GM18868 (cell line): ENCODE results near the gene FILIP1L.
A peak's percentile ranks its signal among the peaks of the same experiment; 100 is the strongest.

ENCODE experiments used
- ATAC-seq: cut with Tn5 transposase; IDR thresholded peaks from one replicate; pipeline ENCODE4 v1.9.1; 2021; ENCODE audit warnings: mild to moderate bottlenecking, moderate library complexity; ENCODE audit not compliant: unreplicated experiment

Gene FILIP1L

DNA sequence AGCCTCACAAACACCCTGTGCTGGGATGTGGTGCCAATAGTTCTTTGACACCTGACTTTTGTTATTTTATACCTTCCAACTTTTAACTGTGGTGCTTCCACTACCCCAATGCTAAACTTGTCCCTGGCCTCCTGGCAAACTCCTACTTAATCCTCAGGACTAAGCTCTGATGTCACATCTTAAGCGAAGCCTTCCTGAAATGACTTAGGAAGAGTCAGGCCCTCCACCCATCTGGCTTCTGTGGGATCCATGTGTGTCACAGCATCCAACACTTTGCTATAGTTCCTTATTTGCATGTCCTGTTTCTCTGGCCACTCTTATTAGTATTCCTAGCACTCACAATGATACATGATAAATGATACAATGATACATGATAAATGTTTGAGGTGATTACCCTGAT lies 133.2 kb downstream of the FILIP1L start:
- ATAC-seq, result no peak

DNA sequence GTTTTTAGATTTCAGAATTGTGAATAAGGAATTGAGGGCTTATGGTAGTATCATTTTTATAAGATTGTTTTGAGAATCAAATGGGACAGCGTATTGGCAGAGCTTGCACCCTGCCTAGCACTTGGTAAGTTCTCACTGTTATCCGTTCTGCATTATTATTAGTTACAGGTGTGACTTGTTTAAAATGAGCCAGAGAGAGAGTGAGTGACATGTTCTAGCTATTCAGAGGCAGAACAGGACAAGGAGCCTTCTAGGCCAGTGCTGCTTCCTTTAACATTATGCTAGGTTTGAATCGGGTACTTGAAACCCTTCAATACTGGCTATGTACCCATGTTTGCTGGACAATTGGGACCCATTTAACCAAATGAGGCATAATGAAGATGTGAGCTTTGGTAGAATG lies 133.7 kb downstream of the FILIP1L start:
- ATAC-seq, result no peak

DNA sequence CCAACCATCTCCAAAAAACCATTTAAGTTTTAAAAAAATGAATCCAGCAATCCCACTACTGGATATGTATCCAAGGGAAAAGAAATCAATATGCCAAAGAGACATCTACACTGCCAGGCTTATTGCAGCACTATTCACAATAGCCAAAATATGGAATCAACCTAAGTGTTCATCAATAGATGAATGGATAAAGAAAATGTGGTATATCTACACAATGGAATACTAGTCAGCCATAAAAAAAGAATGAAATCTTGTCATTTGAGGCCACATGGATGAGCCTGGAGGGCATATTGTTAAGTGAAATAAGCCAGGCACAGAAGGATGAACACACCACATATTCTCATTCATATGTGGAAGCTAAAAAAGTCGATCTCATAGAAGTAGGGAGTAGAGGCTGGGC lies 136.1 kb downstream of the FILIP1L start:
- ATAC-seq, result no peak

DNA sequence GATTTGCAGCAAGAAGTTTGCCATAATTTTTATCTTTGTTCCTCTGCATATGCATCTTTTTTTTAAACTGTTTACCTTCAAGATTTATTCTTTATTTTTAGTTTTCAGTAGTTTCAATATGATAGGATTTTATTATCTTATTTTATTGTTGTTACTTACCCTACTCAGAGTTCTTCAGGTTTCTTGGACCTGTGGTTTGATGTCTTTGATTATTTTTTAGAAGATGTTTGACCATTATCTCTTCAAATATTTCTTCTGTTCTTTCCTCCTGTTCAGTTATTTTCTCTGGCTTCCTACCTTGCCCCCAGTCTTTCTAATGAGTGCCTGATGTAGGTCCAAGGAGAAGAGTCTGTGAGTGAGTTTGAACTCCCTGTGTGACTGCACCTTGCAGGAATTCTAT lies 137.7 kb downstream of the FILIP1L start:
- ATAC-seq, result no peak

DNA sequence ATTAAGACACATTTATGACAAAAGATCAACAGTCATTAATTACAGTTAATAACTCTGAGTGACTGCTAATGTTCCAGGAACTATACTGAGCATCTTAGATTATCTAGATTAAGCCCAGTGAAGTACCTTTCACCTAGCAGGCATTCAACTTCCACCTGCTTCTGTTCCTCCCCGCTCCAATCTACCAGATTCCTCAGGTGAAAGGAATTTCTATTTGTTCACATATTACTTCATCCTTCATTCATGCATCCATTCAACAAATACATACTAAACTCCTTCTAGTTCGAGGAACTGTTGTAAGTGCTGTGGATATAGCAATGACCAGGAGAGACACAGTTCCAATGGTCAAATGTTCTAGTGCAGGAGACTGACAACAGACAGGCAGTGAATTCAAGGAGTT lies 139.3 kb downstream of the FILIP1L start:
- ATAC-seq, result no peak

DNA sequence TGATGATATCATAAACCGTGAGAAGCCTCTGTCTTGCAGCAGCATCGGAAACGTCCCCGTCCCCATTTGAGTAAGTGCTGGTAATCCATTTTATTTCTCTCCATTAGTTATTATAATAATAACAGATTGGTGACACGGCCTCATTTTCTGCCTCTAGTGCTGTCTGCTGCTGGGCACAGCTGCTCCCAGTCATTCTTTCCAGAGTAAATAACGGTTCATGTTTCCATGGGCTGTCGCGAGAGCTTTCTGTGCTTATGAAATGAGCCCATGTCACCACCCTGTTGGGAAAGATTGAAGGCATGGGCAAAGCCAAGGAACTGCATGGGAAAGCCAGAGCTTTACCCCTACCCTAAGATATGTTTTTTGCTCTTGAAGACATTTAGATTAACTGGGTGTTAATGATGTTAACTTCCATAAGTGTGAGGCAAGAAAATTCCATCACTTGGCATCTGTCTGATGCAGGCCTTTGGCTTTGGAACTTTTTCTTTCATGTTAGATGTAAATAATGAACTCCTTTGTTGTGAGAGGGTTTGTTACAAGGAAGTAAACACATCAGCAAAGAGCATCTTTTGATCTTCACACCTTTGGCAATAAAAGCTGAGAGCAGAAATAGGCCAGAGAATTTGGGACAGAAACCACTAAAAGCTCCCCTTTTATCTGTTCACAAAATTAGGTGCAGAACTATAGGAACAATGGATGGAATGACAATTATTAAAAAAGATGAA lies 141.8 kb downstream of the FILIP1L start:
- no peak for ATAC-seq

DNA sequence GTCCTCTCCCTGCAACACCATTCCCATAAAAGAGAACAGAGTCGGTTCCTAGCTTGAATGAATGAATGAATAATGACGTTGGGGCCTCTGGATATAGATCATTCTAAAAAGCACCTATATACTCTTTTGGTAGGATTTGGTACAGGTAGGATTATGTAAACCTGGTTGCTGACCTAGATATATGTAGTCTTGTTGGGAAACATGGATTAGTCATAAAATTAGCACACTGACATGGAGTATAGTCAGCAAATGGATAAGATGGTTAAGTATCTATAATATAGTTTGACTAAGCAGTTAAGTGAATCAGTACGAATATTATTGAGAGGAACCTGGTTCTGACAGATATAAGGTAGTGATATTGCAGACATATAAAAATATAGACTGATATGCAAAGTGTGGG lies 142.5 kb downstream of the FILIP1L start:
- ATAC-seq, result no peak

DNA sequence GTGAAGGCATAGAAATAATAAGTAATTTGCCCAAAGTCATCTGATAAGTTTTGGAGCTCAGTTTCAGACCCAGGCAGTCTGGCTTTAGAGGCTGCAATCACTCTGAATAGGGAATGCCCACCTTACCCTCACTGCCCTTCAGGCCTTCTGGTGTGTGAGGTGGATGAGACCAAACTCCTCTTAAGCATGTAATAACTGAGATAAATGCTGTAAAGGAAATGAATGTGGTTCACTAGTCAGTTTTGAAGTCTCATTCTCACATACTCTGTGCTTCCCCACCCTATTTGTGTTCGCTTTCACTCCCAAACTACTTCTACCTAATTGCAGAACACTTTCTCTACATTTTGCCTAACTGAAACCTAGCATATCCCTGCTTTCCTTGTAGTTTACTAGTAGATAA lies 144.1 kb downstream of the FILIP1L start:
- peak; percentile 99 for ATAC-seq

DNA sequence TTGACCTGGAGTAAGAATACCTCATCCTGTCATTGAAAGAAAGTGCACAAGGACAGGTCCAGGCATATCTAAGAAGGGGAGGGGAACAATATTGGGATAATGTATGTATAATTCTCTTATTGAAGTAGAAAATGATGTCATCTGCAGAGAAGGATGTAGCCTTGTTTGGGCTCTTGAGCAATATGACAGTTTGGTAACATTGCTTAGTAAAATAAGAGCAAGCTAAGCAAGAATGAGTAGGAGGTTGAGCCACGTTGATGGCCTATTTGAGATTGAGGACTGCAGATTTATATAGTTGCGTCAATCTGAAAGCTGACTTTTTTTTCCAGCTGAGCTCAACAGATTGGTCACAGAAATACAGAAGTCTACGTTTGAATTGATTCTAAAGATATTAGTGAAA lies 145.2 kb downstream of the FILIP1L start:
- ATAC-seq, result no peak

DNA sequence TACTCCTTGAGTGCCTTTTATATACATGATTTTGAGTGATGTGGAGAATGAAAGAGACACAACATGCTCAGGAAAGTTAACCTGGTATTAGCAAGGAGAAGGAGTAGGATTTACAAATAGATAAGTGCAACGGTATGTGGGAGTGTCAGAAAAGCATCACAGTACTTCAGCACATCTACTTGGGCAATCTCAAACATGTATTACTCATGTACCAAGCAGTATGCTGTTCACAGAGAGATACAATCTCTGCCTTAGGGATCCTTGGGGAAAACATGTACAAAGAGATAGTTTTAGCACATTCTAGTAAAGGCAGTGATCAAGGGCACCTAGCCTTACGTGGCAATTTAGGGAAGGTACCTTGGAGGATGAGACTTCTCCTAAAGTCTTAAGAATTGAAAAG lies 146.5 kb downstream of the FILIP1L start:
- no peak for ATAC-seq

DNA sequence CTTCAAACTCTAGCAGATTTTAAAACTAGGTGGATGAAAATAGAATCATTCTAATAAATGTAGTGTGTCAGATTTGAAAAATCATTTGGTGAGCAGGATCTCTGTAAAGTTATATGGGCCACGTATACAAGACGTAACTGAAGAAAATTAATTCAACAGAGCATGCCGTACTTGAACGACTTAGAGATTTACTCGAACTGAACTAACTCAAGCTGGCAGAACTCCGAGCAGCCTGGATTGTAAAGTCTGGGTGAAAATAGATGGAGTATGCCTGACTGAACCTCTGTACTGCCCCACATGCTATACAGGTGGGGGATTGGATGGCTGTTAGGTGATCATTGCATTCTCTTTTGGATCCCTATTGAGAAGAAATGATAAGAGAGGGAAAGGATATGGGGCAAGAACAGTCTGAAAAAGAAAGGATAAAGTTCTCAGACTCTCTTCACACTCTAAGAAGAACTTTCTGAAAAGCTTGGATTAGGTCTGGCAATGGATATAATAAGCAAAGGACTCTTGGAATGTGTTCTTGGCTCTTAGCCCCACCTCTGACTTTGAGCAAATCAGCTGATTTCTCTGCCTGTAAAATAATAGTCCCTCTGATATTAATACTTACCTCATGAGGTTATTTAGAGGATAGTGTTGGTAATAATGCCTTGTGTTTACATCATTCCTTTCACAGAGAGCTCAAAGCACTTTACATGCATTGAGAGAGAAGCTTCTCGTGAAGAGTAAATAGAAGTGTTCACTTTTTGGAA lies 147.5 kb downstream of the FILIP1L start:
- ATAC-seq, result no peak

DNA sequence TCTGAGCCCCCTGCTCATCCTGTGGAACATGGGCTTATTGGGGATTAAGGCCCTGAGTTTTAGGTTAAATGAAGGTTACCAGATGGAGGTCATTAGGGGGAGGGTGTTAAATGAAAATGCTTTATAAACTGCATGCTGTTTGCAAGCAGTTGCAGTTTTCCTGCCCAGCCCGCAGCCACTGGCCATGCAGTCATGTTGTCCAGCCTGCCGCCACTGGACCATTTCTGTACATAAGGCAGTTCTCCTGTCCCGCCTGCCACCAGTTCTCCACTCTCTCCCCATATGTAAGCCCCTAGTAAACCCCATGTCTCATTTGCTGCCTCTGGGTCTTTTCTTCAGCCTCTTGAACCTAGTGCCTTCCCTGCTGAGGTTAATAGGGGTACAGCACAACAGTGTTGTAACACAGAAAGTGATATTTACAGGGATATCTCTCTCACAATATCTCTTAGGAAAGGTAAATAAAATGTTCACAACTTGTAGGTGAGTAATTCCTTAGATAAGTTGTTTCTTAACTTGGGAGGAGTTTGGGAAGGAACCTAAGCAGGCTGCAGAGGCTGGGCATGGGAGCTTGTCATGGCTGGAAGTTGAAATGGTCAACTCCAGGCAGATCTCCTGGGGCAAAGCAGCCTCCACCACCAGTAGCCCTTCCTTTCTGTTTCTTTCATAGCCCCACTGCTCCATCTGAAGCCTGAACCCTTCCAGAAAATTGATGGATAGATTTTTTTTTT lies 148.5 kb downstream of the FILIP1L start:
- no peak for ATAC-seq

DNA sequence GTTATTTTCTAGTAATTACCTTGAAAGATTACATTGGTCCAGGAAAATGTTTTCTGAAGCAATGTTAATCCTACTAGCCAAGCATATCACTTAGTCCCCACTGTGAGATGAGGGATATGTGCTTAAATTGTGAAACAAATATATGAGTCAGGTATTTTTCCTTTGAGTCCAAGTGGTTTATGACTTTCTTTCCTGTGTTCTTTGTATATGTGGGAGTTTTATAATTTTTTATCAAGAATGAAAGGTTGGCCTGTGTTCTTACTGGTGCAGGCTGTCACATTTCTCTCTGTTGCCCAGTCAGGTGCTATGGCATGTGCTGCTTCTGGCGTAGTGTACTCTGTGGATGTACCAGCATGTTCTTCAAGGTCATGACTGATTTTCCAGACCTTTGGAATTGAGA lies 149.2 kb downstream of the FILIP1L start:
- no peak for ATAC-seq

DNA sequence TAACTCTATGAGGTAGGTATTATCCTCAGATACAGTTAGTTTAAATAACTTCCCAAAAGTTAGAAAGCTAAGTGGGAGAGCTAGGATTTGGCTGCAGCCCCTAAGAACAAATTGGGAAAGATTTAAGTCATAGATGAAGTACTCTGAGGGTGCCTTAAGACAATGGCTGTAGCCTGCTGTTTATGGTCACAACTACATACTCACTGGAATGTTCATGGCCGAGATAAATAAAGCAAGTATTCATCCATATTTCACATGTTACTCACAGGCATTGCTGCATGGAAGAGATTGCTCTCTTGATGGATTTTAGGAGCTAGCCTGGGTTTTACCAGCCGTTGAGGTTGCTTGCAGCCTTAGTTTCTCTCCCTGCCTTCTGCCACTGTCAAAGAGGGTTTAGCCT lies 151.6 kb downstream of the FILIP1L start:
- ATAC-seq, result no peak

DNA sequence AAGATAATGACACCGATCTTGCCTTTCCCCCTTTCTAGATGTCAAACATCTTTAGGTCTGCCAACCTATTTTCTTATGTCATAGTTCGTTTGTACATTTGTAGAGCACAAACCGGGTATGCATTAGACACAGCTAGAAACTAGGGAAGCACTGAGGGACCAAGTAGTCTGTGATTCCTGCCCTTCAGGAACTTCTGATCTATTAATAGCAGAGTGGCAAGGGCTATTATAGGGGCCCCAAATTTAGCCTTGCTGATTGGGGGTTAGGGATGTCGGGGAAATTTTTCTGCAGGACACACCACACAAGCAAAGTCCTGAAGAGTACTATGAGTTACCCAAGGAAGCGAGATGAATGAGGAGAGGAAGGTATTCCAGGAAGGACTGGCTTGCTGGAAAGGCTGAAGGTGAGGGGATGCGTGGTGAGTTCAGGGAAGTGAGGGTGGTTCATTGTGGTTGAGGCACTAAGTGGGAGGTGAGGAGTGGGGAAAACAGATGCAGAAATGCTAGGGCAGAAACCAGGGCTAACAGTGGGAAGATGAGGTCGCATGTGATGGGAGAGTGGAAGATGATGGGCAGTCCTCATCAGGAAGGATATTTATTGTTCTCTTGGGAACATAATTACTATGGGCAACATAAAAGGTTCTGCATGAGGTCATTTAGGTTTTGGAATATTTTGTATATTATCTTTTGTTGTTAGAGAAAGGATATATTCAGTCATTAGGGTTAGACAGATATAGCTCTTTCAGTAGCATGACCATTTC lies 152.4 kb downstream of the FILIP1L start:
- no peak for ATAC-seq

DNA sequence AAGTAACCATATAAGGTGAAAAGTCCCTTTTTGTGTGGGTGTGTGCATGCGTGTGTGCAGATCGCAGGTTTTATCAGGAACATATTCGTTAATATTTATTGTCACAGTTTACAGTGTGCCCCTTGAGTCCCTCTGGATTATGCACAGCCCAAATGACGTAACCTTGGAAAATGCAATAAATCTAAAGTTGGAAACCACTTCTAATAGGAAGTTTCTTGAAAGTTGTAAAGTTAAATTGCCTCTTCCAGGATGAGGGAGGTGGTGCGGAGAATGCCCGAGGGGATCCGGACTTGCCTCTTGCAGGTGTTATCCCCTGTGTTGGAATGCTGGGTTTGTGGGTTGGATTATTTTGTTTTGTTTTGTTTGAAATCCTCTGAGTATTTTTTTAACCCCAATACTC lies 153.4 kb downstream of the FILIP1L start:
- ATAC-seq, result no peak

DNA sequence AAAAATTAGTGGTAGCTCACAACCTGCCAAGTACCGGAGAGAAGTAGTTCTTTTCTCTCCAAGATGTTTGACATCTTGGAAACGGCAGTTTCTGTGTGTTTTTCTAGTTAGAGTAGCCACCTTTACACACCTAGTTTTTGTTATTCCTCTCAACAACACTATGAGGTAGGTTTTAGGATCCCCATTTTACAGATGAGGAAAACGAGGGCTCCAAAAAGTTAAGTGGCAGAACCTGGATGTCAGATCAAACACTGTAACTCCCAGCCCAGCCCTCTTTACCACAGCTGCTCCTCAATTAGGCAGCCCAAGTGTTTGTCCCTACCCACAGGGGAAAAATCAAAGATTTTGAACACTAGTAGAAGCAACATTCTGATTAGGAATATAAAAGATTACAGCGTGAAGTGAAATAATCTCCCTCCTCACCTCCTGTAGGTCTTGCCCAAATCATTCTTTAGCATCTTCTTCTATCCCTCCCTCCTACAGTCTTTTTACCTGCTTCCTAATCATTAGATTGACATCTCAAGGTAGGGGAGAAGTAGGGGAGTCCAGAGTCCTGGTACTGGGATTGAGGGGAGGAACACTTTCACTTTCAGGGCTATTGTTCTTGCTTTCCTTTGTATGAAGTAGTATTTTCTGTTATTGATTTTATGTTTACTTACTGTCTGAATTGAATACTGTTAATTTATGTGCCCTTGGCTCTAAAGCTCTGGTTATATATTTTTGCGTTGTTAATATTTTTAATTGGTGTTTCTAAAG lies 154.0 kb downstream of the FILIP1L start:
- no peak for ATAC-seq

DNA sequence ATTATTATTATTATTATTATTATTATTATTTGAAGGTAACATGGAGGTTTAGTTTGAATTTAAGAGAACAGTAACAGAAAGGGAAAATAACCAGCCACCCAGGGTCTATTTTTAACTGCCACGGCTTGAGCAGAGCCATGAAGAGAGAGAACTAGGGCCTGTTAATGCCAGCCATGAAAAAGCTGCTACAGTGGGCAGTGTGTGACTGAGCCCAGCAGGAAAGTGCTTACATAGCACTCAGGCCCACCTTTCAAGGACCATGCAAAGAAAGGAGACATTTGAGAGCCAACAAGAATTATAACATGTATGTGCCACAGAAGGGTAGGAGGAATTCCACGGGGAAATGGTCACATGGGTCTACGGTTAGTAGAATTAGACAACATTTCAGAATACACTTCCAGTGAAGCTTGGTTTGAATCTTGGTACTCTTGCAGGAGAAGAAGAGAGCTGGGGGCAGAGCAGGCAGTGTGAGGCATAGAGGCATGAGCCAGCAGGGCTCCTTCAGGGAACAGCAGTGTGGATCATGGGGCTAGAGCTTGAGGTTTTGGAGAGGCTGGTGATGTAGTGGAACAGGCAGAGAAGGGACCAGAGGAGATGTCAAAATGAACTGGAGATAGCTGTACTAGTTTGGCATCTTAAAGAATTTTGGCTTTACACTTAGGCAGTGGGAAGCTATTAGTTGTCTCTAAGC lies 155.9 kb downstream of the FILIP1L start:
- ATAC-seq, result no peak

DNA sequence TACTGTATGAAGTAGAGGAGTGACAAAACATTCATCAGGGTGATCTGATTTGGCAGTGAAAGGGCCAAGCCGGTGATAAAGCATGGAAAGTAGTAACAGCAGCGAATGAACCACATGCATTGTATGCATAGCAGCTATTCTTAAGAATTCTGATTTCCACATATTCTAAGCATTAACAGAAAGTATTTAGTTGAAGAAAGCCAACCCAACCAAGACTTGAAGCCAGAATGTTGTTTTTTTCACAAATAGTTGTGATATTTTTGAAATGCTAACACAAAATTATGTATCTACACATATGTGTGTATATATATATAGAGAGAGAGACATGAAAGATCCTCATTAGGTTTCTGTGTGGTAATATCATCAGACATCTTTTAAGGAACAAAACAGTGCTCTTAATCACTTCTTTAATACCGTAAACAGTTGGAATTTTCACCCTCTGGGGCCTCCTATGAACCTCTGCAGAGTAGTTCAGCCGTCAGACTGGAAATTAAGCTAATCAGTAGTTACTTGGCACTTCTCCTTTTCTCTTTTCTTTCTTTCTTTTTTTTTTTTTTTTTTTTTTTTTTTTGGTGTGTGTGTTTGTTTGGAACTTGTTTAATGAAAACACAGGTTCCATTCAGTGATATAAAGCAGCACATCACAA lies 157.0 kb downstream of the FILIP1L start:
- ATAC-seq, result no peak
